Calu3 (cell line): Measurements from ENCODE around the gene NKD1. TPM values are rescaled to one million over a fixed set of nuclear protein-coding genes. Genes with fewer than 3 reads are reported as not detected.

Experiments
- BruUV-seq: library from RNA; stranded (reverse); fragments of 400-500 nt; replicated peaks from 2 replicates; lab custom pipeline; 2021; lab: Mats Ljungman, UMichigan
- CTCF ChIA-PET: fragments of 300-600 bp; sonication (Branson Sonifier 250); formaldehyde crosslinking; loops from one replicate; lab custom pipeline; 2022; ENCODE audit warnings: antibody characterized with exemption; lab: Charles Lee
- DNase-seq: peaks from one replicate; pipeline ENCODE4 v3.0.0; 2022
- H3K27ac Mint-ChIP-seq: one replicate; pipeline ENCODE4 v1.8.0; 2022; ENCODE audit warnings: mixed read lengths; ENCODE audit not compliant: unreplicated experiment
- H3K27me3 Mint-ChIP-seq: one replicate; pipeline ENCODE4 v1.8.0; 2022; ENCODE audit warnings: mixed read lengths; ENCODE audit not compliant: unreplicated experiment
- H3K36me3 Mint-ChIP-seq: one replicate; pipeline ENCODE4 v1.8.0; 2022; ENCODE audit warnings: mild to moderate bottlenecking, moderate library complexity, mixed read lengths; ENCODE audit not compliant: insufficient read depth, unreplicated experiment
- H3K4me1 Mint-ChIP-seq: one replicate; pipeline ENCODE4 v1.8.0; 2022; ENCODE audit warnings: mild to moderate bottlenecking, low read depth, mixed read lengths; ENCODE audit not compliant: unreplicated experiment
- H3K4me3 Mint-ChIP-seq: one replicate; pipeline ENCODE4 v1.8.0; 2022; ENCODE audit warnings: mild to moderate bottlenecking, low read depth, moderate library complexity, mixed read lengths; ENCODE audit not compliant: unreplicated experiment
- H3K9me3 Mint-ChIP-seq: one replicate; pipeline ENCODE4 v1.8.0; 2022; ENCODE audit warnings: low read depth, mixed read lengths; ENCODE audit not compliant: unreplicated experiment
- intact Hi-C: fragments of 100-400 bp; cut with micrococcal nuclease; formaldehyde crosslinking; loops from one replicate; pipeline ENCODE4 v1.10.0; 2022; ENCODE audit not compliant: unreplicated experiment
- total RNA-seq: library from RNA; stranded (reverse); gene quantifications from 2 replicates; pipeline ENCODE4 v1.2.3, GENCODE V29; 2022
- TF ChIP-seq, protein P1 (sequence below): fragments of 200-600 bp; IDR thresholded peaks from one replicate; pipeline ENCODE4 v1.8.0; 2022; ENCODE audit warnings: antibody characterized with exemption; ENCODE audit not compliant: unreplicated experiment

The NKD1 gene
- total RNA-seq, 1 experiment from 2014 or later = 0.31 TPM

DNA sequence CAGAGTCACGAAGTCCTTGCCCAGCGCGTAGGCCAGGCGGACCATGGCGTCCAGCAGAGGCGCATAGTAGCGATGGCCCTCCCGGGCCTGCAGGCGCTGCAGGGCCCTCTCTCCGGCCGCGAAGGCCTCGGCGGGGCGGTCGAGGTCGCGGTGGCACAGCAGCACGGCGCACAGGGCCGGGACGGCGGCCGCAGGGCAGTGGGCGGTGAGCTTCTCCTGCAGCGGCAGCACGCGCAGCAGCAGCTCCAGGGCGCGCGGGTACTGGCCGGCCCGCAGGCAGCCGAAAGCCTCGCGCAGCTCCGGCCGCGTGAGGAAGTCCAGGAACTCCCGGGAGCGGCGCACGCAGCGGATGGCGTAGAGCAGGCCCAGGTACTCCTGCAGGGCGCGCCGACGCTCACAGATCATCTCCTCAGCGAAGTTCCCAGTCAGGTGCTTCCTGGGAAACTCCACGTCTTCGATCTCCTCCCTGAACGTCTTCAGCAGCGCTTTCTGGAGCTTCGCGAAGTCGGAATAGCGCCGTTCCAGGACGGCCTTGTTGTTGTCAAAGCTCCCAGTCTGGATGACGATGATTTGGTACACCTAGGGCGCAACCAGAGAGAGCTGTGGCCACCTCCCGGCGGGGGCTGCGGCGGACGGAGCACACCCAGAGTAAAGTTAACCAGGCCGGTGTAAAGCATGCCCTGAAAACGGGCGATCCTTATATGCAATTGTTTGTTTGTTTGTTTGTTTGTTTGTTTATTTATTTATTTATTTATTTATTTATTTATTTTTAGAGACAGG is 125.5 kb downstream of the NKD1 start:
- CTCF ChIA-PET = no interaction called here
- Mint-ChIP-seq H3K27me3 (peaks cover 12% of the 10 kb centered on the region), H3K36me3 (peaks cover 4% of the 10 kb centered on the region), H3K4me3 (no peak overlapping the region), H3K9me3 (peaks cover 13% of the 10 kb centered on the region), H3K27ac (no peak overlapping the region), H3K4me1 (peaks cover 22% of the 10 kb centered on the region)
- DNase-seq = no peak
- TF ChIP-seq, protein P1, sequence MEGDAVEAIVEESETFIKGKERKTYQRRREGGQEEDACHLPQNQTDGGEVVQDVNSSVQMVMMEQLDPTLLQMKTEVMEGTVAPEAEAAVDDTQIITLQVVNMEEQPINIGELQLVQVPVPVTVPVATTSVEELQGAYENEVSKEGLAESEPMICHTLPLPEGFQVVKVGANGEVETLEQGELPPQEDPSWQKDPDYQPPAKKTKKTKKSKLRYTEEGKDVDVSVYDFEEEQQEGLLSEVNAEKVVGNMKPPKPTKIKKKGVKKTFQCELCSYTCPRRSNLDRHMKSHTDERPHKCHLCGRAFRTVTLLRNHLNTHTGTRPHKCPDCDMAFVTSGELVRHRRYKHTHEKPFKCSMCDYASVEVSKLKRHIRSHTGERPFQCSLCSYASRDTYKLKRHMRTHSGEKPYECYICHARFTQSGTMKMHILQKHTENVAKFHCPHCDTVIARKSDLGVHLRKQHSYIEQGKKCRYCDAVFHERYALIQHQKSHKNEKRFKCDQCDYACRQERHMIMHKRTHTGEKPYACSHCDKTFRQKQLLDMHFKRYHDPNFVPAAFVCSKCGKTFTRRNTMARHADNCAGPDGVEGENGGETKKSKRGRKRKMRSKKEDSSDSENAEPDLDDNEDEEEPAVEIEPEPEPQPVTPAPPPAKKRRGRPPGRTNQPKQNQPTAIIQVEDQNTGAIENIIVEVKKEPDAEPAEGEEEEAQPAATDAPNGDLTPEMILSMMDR = no peak
- intact Hi-C loops = no loop called here
- BruUV-seq = no TSS peak

- H3K27me3 Mint-ChIP-seq = peaks cover 12% of the 10 kb centered on the region
- H3K4me1 Mint-ChIP-seq = peaks cover 15% of the 10 kb centered on the region
- no TSS peak for BruUV-seq
- CTCF ChIA-PET = interaction anchor here (1.4 to 1.9 kb wide), 3 partner anchors 9 to 132 kb away, joined by 3 to 16 read pairs (median 10); no protein-coding TSS in a partner anchor
- H3K36me3 Mint-ChIP-seq = peaks cover 4% of the 10 kb centered on the region
- intact Hi-C loops = no loop called here
- H3K4me3 Mint-ChIP-seq = no peak overlapping the region
- no peak for DNase-seq
- TF ChIP-seq, protein P1 = no peak
- no peak overlapping the region for H3K27ac Mint-ChIP-seq
- H3K9me3 Mint-ChIP-seq = peaks cover 13% of the 10 kb centered on the region
These were observed 126.6 kb downstream of the NKD1 start for GRCh38 chr16:50674831-50675230.

DNA sequence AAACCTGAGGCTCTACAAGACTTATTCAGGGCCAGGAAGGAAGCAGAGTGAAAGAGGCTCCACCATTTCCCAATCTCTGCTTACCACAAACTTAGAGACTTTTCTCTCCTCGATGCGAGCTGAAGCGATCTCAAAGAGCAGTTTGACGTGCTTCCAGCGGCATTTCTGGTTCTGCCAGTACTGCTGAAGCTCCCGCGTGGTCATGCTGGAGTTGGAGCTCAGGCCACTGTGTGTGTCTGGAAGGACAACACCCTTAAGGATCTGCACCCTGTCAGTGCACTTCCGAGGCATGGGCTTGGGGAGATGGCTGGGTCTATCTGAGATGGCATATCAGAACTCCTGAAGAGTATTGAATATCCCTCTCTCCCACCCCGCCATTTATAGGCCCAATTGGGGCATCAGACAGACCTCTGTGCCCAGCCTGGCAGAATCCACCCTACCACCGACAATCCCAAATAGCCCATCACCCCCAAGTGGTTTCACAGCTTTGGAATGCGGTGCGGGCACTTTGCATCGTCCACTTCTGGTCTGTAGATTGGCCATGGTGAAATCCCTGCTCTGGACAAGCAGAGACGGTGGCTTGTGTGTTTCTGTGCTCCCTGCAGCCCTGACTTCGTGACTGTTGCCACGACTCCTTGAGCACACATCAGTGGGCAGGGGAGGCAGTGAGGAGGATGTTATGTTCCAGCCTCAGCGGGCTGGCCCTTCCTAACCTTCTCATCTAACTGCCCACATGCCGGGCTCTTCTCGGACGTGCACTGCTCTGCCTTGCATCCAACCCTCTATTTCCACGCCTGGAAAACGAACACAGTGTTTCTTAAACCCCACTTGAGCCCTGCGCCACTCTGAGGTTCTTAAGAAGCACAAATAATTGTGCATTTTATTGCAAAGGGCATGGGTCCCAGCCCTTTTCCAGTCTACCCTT is 127.8 kb downstream of the NKD1 start:
- CTCF ChIA-PET = interaction anchor here (0.6 to 1.9 kb wide), 5 partner anchors 9 to 397 kb away, joined by 3 to 16 read pairs (median 4); no protein-coding TSS in a partner anchor
- TF ChIP-seq, protein P1 = no peak
- H3K27me3 Mint-ChIP-seq = peaks cover 12% of the 10 kb centered on the region
- intact Hi-C loops = no loop called here
- peaks cover 13% of the 10 kb centered on the region for H3K9me3 Mint-ChIP-seq
- peaks cover 15% of the 10 kb centered on the region for H3K4me1 Mint-ChIP-seq
- H3K27ac Mint-ChIP-seq = no peak overlapping the region
- no peak overlapping the region for H3K4me3 Mint-ChIP-seq
- DNase-seq = peak; percentile 31
- no TSS peak for BruUV-seq
- peaks cover 4% of the 10 kb centered on the region for H3K36me3 Mint-ChIP-seq

DNA sequence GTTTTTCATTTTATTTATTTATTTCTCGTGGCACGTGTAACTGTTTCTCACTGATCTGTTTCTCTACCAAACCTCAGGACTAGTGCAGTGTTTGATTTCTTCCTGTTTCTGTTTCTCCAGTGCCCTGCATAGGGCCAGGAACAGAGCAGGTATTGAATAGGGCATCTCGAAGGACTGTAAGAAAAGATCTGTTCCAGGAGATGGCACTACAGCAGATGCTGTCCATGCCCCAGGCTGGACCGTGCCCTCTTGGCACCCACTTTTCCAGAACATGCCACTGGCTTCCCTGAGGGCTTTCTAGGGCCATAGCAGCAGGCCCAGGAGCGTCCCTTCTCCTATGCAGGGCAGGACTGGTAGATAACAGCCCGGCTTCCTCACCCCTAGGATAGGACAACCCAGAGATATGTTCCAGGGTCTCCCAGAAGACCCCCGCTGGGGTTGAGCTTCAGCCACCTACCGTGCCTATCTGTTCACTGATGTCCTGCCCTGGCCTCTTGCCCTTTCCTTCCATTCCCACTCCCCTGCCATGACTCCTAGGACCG is 128.6 kb downstream of the NKD1 start:
- H3K4me3 Mint-ChIP-seq = no peak overlapping the region
- TF ChIP-seq, protein P1 = no peak
- DNase-seq = no peak
- peaks cover under 1% of the 10 kb centered on the region for H3K36me3 Mint-ChIP-seq
- intact Hi-C loops = no loop called here
- H3K27me3 Mint-ChIP-seq = peaks cover 12% of the 10 kb centered on the region
- no peak overlapping the region for H3K27ac Mint-ChIP-seq
- no TSS peak for BruUV-seq
- H3K4me1 Mint-ChIP-seq = peaks cover 15% of the 10 kb centered on the region
- CTCF ChIA-PET = no interaction called here
- H3K9me3 Mint-ChIP-seq = peaks cover 8% of the 10 kb centered on the region
